NCI-H2107 (cell line): ENCODE data around the gene ANKRD61.
"Not testable (repeated sequence)": the region's sequence is repeated elsewhere in the genome, so short reads cannot be mapped to it uniquely, and the experiment has no call there.

ENCODE experiments used
- DNase-seq: peaks from one replicate; lab custom pipeline; 2025; lab: John Stamatoyannopoulos, UW

ANKRD61 gene

DNA sequence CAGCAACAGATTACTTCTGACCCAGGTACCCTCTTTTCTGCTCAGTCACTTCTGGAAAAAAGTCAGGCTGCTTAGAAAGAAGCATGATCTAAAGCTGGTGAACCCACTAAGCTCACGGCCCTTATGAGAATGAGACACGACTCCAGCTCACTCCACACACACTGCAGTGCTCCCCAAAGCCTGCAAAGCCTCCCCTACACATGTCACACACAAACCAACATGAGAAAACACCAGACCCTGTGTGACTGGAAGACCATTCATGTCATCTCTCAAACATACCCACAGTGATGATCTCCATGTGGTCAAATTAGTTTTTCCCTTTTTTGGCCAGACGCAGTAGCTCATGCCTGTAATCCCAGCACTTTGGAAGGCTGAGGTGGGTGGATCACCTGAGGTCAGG lies 391 bp downstream of the ANKRD61 start:
- DNase-seq, result no peak

DNA sequence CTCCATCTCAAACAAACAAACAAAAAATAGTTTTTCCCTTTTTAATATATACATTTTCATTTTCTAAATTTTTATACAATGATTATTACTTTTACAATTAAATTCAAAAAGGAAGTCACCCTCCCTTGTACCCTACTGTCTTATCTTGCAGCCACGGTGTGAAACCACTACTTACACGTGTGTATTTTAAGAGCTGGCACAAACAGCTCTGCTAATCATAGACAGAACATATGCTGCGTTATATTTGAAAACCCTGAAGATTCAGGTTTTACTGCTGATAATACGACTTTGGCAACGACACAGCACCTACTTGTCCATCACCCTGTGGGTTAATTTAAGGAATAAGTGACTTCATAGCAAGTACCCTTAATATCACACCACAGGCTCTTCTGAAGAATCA lies 991 bp downstream of the ANKRD61 start:
- no peak for DNase-seq

DNA sequence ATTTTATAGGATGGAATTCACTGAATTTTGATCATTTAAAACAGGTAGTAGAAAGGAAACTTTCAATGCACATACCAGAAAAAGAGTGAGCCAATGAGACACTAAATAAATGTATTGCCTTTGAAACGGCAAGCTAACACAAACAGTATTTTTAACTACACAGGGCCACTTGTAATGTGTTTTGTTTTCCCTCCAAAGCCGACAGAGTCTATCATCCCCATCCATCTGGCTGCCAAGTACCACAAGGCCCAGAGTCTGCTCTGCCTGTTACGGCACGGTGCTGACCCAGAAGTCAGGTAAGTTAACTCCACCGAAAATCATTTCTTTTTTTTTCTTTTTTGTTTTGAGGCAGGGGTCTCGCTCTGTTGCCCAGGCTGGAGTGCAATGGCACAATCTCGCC lies 1.5 kb downstream of the ANKRD61 start:
- no peak for DNase-seq

- DNase-seq, result no peak
These were observed 4.0 kb downstream of the ANKRD61 start for GRCh38 chr7:6035165-6035564.

DNA sequence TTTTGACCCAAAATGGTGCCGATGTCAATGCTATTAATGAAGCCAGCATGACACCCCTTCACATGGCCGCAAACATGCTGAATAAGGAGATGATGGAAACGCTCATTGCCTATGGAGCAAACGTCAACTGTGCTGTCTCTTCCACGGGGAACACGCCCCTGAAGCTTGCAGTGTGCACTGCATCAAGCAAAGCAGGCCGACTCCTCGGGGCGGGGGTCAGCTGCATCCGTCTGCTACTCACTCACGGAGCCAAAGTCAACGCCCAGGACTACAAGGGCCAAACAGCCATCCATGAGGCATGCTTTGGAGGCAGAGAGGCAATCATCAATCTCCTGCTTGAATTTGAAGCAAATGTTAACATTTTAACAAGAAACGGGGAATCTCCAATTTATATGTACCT lies 4.5 kb downstream of the ANKRD61 start:
- DNase-seq, result no peak

GRCh38 chr7:6049780-6050179 lies 18.6 kb downstream of the ANKRD61 start:
- no peak for DNase-seq

- not testable (repeated sequence) for DNase-seq
These were observed 20.0 kb downstream of the ANKRD61 start for GRCh38 chr7:6051185-6051584.

DNA sequence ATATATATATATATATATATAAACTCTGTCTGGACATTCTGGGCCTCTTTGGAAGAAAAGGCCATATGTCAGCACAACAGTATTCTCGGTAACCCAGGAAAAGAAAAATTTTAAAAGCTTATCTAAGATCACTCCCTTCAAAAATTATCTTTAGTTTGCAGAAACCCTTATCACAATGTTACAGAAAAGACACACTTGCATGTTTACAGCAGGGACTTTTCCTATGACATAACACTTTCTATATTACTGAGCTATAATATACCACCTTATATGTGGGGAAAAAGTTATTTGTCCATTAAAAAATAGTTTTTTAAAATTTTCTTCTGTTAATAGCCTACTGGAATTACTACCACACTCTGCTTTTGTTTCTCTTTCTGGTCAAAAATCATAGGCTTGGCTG lies 25.4 kb downstream of the ANKRD61 start:
- no peak for DNase-seq

GRCh38 chr7:6057316-6058129 lies 26.3 kb downstream of the ANKRD61 start:
- no peak for DNase-seq

DNA sequence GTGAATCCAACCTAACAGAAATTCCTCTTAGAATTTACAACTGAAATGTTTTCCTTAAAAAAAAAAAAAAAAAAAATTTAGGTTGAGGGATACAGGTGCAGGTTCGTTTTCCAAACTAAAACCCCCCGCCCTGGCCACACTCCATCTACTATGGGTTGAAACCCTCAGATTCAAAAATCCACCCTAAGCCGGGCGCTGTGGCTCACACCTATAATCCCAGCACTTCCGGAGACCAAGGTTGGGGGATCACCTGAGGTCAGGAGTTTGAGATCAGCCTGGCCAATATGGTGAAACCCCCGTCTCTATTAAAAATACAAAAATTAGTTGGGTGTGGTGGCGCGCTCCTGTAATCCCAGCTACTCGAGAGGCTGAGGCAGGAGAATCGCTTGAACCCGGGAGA lies 28.8 kb downstream of the ANKRD61 start:
- not testable (repeated sequence) for DNase-seq

DNA sequence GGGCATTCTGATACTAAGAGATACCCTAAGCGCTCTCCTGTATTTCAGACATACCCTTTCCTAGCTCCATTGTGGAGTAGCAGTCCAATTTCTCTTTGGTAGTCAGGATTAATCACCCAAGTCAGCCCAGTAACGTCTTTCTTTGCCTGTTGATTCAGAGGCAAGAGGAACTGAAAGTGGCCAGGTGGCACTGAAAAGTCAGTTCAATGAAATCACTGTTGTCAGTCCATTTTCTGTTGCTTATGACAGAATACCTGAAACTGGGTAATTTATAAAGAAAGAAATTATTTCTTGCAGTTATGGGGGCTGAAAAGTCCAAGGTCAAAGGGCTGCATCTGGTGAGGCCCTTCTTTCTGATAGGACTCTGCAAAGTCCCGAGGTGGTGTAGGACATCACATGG lies 40.2 kb downstream of the ANKRD61 start:
- DNase-seq, result no peak

GRCh38 chr7:6074612-6075380 lies 43.6 kb downstream of the ANKRD61 start:
- no peak for DNase-seq

GRCh38 chr7:6078548-6078947 lies 47.4 kb downstream of the ANKRD61 start:
- no peak for DNase-seq

GRCh38 chr7:6083047-6083446 lies 51.9 kb downstream of the ANKRD61 start:
- not testable (repeated sequence) for DNase-seq
